Cardiac fibroblast (primary cell): Measurements from ENCODE around the gene SCGB1C1.
A peak's percentile ranks its signal among the peaks of the same experiment; 100 is the strongest.
"Not testable (repeated sequence)": the region's sequence is repeated elsewhere in the genome, so short reads cannot be mapped to it uniquely, and the experiment has no call there.

Source experiments
- DNase-seq, 2 donors: peaks; one replicate each; pipeline versions ENCODE4 v3.0.0 to v3.0.0-alpha.2; 2010; ENCODE audit warnings: low read depth in 2 of 2
- H3K4me3 ChIP-seq, 2 donors: replicated peaks in 1 of 2; 1 replicate in 1 of 2; 2 replicates in 1 of 2; pipeline ENCODE4 v1.5.1; 2011; ENCODE audit warnings: low read depth in 2 of 2, low read length in 2 of 2, mild to moderate bottlenecking in 2 of 2, moderate library complexity in 1 of 2
- TF ChIP-seq, protein P1 (sequence below): IDR thresholded peaks from one replicate; pipeline ENCODE4 v1.5.1; 2011; ENCODE audit warnings: low read depth, mild to moderate bottlenecking, low read length, inconsistent platforms

Gene SCGB1C1

DNA sequence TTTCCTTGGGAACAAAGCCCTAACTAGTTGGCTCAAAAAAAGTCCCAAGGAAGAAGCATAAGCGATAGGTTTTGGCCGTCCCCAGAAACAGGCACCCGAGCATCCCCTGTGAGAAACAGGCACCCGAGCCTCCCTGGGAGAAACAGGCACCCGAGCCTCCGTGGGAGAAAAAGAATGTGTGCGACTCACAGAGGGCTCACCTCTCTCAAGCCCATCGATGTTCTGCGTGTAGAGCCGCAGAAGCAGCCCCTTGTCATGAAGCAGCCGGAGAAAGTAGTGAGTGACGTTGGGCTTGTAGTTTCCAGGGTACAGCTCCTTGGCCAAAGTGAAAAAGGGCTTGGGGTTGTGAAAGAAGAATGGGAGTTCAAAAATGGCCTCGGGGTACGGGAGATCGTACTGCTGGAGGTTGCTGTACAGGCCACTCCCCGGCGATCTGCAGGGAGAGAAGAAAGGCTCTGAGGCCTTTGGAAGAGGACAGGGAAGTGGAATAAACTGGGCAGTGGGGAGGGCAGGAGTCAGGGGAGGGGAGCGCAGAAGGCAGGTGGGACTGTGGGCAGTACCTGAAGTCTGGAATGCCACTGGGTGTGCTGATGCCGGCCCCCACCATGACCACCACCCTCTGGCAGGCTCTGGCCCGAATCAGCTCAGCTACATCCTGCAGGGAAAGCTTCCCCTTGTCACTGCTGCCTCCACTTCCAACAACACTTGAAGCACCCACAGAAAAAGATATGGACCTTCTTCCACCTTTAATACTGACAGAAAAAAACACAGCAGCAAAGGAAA, 40.1 kb downstream of the SCGB1C1 start:
- TF ChIP-seq, protein P1, sequence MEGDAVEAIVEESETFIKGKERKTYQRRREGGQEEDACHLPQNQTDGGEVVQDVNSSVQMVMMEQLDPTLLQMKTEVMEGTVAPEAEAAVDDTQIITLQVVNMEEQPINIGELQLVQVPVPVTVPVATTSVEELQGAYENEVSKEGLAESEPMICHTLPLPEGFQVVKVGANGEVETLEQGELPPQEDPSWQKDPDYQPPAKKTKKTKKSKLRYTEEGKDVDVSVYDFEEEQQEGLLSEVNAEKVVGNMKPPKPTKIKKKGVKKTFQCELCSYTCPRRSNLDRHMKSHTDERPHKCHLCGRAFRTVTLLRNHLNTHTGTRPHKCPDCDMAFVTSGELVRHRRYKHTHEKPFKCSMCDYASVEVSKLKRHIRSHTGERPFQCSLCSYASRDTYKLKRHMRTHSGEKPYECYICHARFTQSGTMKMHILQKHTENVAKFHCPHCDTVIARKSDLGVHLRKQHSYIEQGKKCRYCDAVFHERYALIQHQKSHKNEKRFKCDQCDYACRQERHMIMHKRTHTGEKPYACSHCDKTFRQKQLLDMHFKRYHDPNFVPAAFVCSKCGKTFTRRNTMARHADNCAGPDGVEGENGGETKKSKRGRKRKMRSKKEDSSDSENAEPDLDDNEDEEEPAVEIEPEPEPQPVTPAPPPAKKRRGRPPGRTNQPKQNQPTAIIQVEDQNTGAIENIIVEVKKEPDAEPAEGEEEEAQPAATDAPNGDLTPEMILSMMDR = no peak
- H3K4me3 ChIP-seq = no peak overlapping the region
- no peak for DNase-seq

DNA sequence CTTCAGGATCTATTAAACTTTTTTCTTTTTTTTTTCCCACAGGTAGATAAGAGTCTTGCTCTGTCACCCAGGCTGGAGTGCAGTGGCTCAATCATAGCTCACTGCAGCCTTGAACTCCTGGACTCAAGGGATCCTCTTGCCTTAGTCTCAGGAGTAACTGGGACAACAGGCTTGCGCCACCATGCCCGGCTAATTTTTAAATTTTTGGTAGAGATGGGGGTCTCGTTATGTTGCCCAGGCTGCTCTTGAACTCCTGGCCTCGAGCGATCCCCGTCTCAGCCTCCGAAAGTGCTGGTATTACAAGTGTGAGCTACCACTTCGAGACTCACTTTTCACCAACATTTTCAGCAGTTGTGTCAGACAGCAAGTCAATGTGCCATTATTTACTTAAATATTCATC, 42.3 kb downstream of the SCGB1C1 start:
- DNase-seq = no peak
- peak overlapping the region; percentile 71 to 83 for H3K4me3 ChIP-seq
- TF ChIP-seq, protein P1 = no peak

DNA sequence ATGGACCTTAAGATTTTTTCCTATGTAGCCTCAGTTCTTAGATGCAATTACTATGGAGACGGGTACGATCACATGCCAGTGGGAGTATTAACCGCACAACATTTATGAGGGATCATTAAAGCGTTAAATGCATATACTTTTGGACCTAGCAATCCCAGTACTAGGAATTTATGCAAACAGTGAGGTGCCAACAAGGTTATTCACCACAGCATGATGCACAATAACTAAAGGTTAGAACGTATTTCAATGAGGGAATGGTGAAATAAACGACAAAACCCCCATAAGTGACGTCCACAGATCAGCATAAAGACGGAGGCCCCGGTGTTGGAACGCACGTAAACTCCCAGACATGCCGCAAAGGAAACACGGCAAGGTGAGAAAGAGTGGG, 42.7 kb downstream of the SCGB1C1 start:
- TF ChIP-seq, protein P1 = no peak
- no peak for DNase-seq
- H3K4me3 ChIP-seq = peak overlapping the region; percentile 71 to 83

DNA sequence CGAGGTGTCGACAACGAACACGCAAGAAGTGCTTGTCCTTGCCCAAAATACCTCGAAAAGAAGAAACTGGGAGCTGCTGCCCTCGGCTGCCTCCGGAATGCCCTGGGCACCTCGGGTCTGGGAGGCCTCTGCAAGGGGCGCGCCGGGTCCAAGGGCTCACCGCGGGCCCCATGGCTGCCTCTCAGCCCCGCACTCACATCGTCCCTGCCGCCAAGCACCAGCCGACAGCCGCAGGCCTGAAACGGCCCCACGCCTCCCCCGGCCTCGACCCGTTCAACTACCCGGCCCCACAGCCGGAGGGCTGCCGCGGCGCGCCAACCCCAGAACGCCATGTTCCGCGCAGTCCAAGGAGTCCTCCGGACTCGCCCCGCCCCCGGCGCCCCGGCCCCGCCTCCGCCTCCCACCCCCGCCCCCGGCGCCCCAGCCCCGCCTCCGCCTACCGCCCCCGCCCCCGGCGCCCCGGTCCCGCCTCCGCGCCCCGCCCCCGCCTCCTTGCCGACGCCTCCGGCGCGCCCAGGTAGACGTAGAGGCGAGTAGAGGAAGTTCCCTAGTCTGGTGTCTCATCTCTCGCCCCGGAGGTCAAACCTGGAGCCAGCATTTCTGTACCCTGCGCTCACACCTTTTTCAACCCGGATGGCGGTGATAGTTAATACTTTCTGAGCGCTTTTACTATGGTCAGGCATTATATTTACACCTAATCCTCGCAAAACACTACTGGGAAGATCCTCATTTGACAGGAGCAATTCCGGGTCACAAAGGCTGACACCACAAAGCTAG, 43.3 kb downstream of the SCGB1C1 start, which contains the start of gene SIRT3:
TSS of gene SIRT3 (minus strand) at position 346 of the 777 bp plus-strand sequence. CDS start at position 332, 14 bp downstream.
- peak; percentile 82 for DNase-seq
- H3K4me3 ChIP-seq = peak within 1 kb of the TSS; percentile 96
- TF ChIP-seq, protein P1 = no peak

DNA sequence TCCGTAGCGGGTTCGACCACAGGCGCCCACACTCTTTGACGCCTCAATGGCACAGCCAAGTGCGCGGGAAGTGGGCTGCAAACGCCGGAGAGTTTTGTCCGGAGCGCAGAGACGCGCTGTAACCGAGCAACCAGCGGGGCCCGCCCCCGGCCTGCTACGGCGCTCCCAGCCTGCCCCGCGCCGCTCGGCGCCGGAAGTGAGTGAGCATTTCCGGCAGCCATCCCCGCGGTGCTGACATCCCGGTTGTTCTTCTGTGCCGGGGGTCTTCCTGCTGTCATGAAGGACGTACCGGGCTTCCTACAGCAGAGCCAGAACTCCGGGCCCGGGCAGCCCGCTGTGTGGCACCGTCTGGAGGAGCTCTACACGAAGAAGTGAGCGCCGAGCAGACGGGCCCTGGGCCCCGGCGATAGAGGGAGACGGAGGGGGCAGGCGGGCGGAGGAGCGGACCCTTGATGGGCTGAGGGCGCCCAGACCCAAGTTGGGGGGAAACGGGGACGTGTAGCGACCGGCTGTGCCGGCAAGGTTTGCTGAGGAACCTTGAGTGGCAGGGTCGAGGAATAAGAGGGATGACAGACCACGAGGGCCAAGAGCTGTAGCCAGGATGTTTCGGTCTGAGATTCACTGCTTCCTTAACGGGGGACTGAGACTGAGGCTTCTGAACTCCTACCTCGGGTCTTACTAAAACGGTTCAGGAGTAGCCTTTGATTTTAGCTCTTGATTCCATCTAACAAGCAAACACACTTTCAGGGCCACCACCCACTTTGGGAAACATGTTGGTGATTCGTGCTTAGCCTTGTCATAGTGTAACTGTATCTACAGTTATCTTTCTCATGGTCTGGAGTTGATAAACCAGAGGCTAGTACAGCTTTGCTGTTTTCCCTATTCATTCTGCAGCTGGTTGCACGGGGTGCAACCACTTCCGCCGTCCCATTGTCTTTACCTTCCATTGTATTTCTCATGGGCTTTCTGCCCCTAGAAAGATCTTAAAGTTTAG, 44.2 kb downstream of the SCGB1C1 start, which contains the start of gene PSMD13:
TSS of gene PSMD13 (plus strand) at position 203 of the 994 bp plus-strand sequence. CDS start at position 277, 74 bp downstream.
- TF ChIP-seq, protein P1 = no peak

DNA sequence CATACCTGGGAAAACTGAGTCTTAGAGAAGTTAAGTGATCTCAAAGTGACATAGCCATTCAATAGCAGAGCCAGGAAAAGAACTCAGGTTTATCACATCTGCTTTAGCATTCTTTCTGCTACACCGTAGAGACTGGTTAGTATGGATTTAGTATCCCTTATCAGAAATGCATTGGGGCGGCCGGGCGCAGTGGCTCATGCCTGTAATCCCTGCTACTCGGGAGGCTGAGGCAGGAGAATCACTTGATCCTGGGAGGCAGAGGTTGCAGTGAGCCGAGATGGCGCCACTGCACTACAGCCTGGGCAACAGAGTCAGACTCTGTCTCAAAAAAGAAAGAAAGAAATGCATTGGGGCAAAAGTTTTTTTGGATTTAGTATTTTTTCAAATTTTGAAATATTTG, 45.5 kb downstream of the SCGB1C1 start:
- not testable (repeated sequence) for DNase-seq
- peak overlapping the region in 1 of 2 donors; percentile 96 for H3K4me3 ChIP-seq

More for the DNA sequence above, 44.2 kb downstream of the SCGB1C1 start, which contains the start of gene PSMD13:
- peak; percentile 80 to 82 for DNase-seq
- H3K4me3 ChIP-seq = peak within 1 kb of the TSS; percentile 96
